ENCODE measurements around the gene ACAA1. TPM values are rescaled to one million over a fixed set of nuclear protein-coding genes. Genes with fewer than 3 reads are reported as not detected.

ACAA1 gene
- total and polyA plus RNA-seq, 4 donors: 220 to 410 (median 340) TPM

- TF ChIP-seq, protein P1, sequence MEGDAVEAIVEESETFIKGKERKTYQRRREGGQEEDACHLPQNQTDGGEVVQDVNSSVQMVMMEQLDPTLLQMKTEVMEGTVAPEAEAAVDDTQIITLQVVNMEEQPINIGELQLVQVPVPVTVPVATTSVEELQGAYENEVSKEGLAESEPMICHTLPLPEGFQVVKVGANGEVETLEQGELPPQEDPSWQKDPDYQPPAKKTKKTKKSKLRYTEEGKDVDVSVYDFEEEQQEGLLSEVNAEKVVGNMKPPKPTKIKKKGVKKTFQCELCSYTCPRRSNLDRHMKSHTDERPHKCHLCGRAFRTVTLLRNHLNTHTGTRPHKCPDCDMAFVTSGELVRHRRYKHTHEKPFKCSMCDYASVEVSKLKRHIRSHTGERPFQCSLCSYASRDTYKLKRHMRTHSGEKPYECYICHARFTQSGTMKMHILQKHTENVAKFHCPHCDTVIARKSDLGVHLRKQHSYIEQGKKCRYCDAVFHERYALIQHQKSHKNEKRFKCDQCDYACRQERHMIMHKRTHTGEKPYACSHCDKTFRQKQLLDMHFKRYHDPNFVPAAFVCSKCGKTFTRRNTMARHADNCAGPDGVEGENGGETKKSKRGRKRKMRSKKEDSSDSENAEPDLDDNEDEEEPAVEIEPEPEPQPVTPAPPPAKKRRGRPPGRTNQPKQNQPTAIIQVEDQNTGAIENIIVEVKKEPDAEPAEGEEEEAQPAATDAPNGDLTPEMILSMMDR (IDR thresholded peaks at IDR 0.05; ENCODE audit: low read depth, low read length, missing input control): no peak
- TF ChIP-seq SP1 (IDR thresholded peaks at IDR 0.05): no peak
- no peak for TF ChIP-seq GABPA (IDR thresholded peaks at IDR 0.05 in 1 of 2, conservative IDR thresholded peaks at IDR 0.05 in 1 of 2)
- no peak for TF ChIP-seq MAX (IDR thresholded peaks at IDR 0.05)
- TF ChIP-seq RXRA (IDR thresholded peaks at IDR 0.05): no peak
- no peak for TF ChIP-seq HNF4G (IDR thresholded peaks at IDR 0.05)
- TF ChIP-seq FOXA1 (IDR thresholded peaks at IDR 0.05): no peak
- TF ChIP-seq ATF3 (IDR thresholded peaks at IDR 0.05): no peak
Measured at GRCh38 chr3:38146504-38146903, 9.6 kb upstream of the ACAA1 start (continued).

DNA sequence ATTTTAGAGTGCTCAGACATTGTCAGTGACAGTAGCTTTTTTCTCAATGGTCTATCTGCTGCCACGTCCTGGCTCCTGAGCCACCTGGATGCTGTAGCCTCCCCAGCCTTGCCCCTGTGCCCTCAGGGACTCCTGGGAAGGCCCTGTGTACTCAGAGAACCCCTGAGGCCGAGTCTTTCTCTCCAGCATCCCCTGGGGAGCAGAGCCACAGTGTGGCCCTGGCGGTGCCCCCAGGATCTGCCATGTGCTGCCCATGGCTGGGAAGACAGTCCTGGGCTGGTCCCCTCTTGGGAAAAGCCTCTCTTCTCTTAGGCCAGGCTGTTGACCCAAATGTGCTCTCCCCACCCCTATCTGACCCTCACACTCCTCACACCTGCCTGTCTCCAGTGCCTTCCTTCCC is 6.6 kb upstream of the ACAA1 start:
- peak; percentile 23 for DNase-seq (ENCODE audit: low spot score)
- H3K9ac ChIP-seq (ENCODE audit: low read depth in 1 of 2, low read length in 2 of 2): no peak overlapping the region
- H3K36me3 ChIP-seq (ENCODE audit: control insufficient read depth in 4 of 4, insufficient read depth in 3 of 4, low read depth in 1 of 4, low read length in 3 of 4): peaks cover 2 to 19% (median 16%) of the 10 kb centered on the region in 4 donors
- peaks cover 0 to 5% (median 2%) of the 10 kb centered on the region in 4 donors for H3K9me3 ChIP-seq (ENCODE audit: control insufficient read depth in 4 of 4, low read length in 3 of 4)
- peaks cover 4 to 18% (median 13%) of the 10 kb centered on the region in 4 donors for H3K4me1 ChIP-seq (ENCODE audit: control insufficient read depth in 4 of 4, insufficient read depth in 4 of 4, low read length in 3 of 4)
- H3K4me3 ChIP-seq (ENCODE audit: low read depth in 1 of 3, low read length in 3 of 3): no peak overlapping the region
- TF ChIP-seq, protein P2, sequence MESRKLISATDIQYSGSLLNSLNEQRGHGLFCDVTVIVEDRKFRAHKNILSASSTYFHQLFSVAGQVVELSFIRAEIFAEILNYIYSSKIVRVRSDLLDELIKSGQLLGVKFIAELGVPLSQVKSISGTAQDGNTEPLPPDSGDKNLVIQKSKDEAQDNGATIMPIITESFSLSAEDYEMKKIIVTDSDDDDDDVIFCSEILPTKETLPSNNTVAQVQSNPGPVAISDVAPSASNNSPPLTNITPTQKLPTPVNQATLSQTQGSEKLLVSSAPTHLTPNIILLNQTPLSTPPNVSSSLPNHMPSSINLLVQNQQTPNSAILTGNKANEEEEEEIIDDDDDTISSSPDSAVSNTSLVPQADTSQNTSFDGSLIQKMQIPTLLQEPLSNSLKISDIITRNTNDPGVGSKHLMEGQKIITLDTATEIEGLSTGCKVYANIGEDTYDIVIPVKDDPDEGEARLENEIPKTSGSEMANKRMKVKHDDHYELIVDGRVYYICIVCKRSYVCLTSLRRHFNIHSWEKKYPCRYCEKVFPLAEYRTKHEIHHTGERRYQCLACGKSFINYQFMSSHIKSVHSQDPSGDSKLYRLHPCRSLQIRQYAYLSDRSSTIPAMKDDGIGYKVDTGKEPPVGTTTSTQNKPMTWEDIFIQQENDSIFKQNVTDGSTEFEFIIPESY (IDR thresholded peaks at IDR 0.05): no peak
- no peak for TF ChIP-seq MAX (IDR thresholded peaks at IDR 0.05)
- TF ChIP-seq REST (IDR thresholded peaks at IDR 0.05): no peak
- TF ChIP-seq TAF1 (conservative IDR thresholded peaks at IDR 0.05): no peak
- no peak for TF ChIP-seq YY1 (IDR thresholded peaks at IDR 0.05)
- TF ChIP-seq JUND (IDR thresholded peaks at IDR 0.05): no peak
- TF ChIP-seq GABPA (IDR thresholded peaks at IDR 0.05 in 1 of 2, conservative IDR thresholded peaks at IDR 0.05 in 1 of 2): no peak
- TF ChIP-seq NR2F2 (IDR thresholded peaks at IDR 0.05): no peak
- no peak for TF ChIP-seq ATF3 (IDR thresholded peaks at IDR 0.05)
- TF ChIP-seq HNF4A (conservative IDR thresholded peaks at IDR 0.05): no peak
- TF ChIP-seq EGR1 (IDR thresholded peaks at IDR 0.05; ENCODE audit: low read depth in 2 of 2): no peak
- TF ChIP-seq SP1 (IDR thresholded peaks at IDR 0.05): no peak
- no peak for TF ChIP-seq RAD21 (IDR thresholded peaks at IDR 0.05)
- no peak for TF ChIP-seq FOXA2 (IDR thresholded peaks at IDR 0.05)
- no peak for TF ChIP-seq RXRA (IDR thresholded peaks at IDR 0.05)
- no peak for TF ChIP-seq FOXA1 (IDR thresholded peaks at IDR 0.05)
- H3K27me3 ChIP-seq (ENCODE audit: control insufficient read depth in 4 of 4, insufficient read depth in 4 of 4, low read length in 3 of 4): no peaks in the 10 kb centered on the region
- WGBS: 85% methylated on average over 3 of the region's 3 CpGs
- H3K27ac ChIP-seq (ENCODE audit: low read depth in 1 of 2, low read length in 2 of 2): no peak overlapping the region

Measured in liver (tissue), 9 donors.